GM12864 (cell line): ENCODE results near the gene SMARCB1.

ENCODE experiments used
- DNase-seq: peaks from one replicate; pipeline ENCODE4 v3.0.0-alpha.2; 2011; ENCODE audit warnings: low read depth
- H3K4me3 ChIP-seq: 2 replicates; pipeline ENCODE4 v1.5.1; 2011; ENCODE audit warnings: mild to moderate bottlenecking, low read depth, low read length, control low read depth
- CTCF ChIP-seq: IDR thresholded peaks from 2 replicates; pipeline ENCODE4 v1.5.1; 2011; ENCODE audit warnings: low read depth, mild to moderate bottlenecking, moderate library complexity, low read length, control low read depth, inconsistent platforms; ENCODE audit errors: missing control alignments

Gene SMARCB1

GRCh38 chr22:23884140-23884539, 97.4 kb downstream of the SMARCB1 start:
- no peak for DNase-seq
- no peak for TF ChIP-seq CTCF
- H3K4me3 ChIP-seq: no peak overlapping the region
